Osteoblast (primary cell): ENCODE measurements around the gene SNX21. TPM values are rescaled to one million over a fixed set of nuclear protein-coding genes. Genes with fewer than 3 reads are reported as not detected.

Experiments
- DNase-seq: peaks from one replicate; pipeline ENCODE4 v3.0.0; 2011; ENCODE audit warnings: low spot score, mixed read lengths; ENCODE audit not compliant: insufficient read length; ENCODE audit errors: missing footprints
- H2AFZ ChIP-seq: 2 replicates; pipeline ENCODE4 v1.6.0; 2011; ENCODE audit warnings: mild to moderate bottlenecking, low read length
- H3K27ac ChIP-seq: 2 replicates; pipeline ENCODE4 v1.5.1; 2011; ENCODE audit warnings: mild to moderate bottlenecking, low read depth, low read length, moderate library complexity
- H3K27me3 ChIP-seq: 2 replicates; pipeline ENCODE4 v1.6.0; 2012; ENCODE audit warnings: mild to moderate bottlenecking, control low read depth, inconsistent platforms, low read length, moderate library complexity; ENCODE audit not compliant: insufficient read depth
- H3K36me3 ChIP-seq: 2 replicates; pipeline ENCODE4 v1.5.1; 2011; ENCODE audit warnings: mild to moderate bottlenecking, low read length, control low read depth, moderate library complexity; ENCODE audit not compliant: insufficient read depth
- H3K4me1 ChIP-seq: 2 replicates; pipeline ENCODE4 v1.5.1; 2011; ENCODE audit warnings: mild to moderate bottlenecking, low read length, control low read depth, moderate library complexity; ENCODE audit not compliant: insufficient read depth
- H3K4me2 ChIP-seq: 2 replicates; pipeline ENCODE4 v1.6.0; 2011; ENCODE audit warnings: mild to moderate bottlenecking, low read length; ENCODE audit not compliant: insufficient read depth
- H3K4me3 ChIP-seq: fragments of 200-600 bp; sonication (generic); 3 replicates; pipeline ENCODE4 v1.5.1; 2012; ENCODE audit warnings: mild to moderate bottlenecking, low read length, inconsistent platforms; ENCODE audit not compliant: insufficient read depth
- H3K79me2 ChIP-seq: 2 replicates; pipeline ENCODE4 v1.6.0; 2012; ENCODE audit warnings: mild to moderate bottlenecking, low read length, control low read depth, inconsistent platforms; ENCODE audit not compliant: insufficient read depth
- H3K9me3 ChIP-seq: 2 replicates; pipeline ENCODE4 v1.5.1; 2011; ENCODE audit warnings: low read depth, low read length, control low read depth
- H4K20me1 ChIP-seq: 2 replicates; pipeline ENCODE4 v1.6.0; 2012; ENCODE audit warnings: mild to moderate bottlenecking, low read length, control low read depth; ENCODE audit not compliant: insufficient read depth
- CTCF ChIP-seq: IDR thresholded peaks from 2 replicates; pipeline ENCODE4 v1.5.1; 2011; ENCODE audit warnings: mild to moderate bottlenecking, low read depth, low read length, moderate library complexity; ENCODE audit errors: extremely low read depth
- total RNA-seq: library from RNA; depleted of rRNA; stranded (reverse); fragments of >200 nt; gene quantifications from 2 replicates; pipeline ENCODE4 v1.2.3, GENCODE V29; 2012

The SNX21 gene
- total RNA-seq, 1 donor: 101 TPM

GRCh38 chr20:45883100-45883469, 49.5 kb downstream of the SNX21 start:
- no peak overlapping the region for H3K4me3 ChIP-seq
- H3K4me1 ChIP-seq: peaks cover 19% of the 10 kb centered on the region
- no peaks in the 10 kb centered on the region for H3K27me3 ChIP-seq
- H3K4me2 ChIP-seq: no peak overlapping the region
- H4K20me1 ChIP-seq: peaks cover 6% of the 10 kb centered on the region
- H3K27ac ChIP-seq: no peak overlapping the region
- peaks cover 23% of the 10 kb centered on the region for H3K36me3 ChIP-seq
- no peak for DNase-seq
- peaks cover 25% of the 10 kb centered on the region for H3K79me2 ChIP-seq
- H2AFZ ChIP-seq: no peak overlapping the region
- no peak for TF ChIP-seq CTCF
- H3K9me3 ChIP-seq: no peaks in the 10 kb centered on the region

GRCh38 chr20:45886590-45887345, 53.2 kb downstream of the SNX21 start:
- H3K4me2 ChIP-seq: no peak overlapping the region
- peaks cover 20% of the 10 kb centered on the region for H3K36me3 ChIP-seq
- H3K27ac ChIP-seq: no peak overlapping the region
- peaks cover 25% of the 10 kb centered on the region for H3K79me2 ChIP-seq
- peak; percentile 56 for DNase-seq
- no peaks in the 10 kb centered on the region for H3K27me3 ChIP-seq
- H3K4me1 ChIP-seq: peaks cover 28% of the 10 kb centered on the region
- H4K20me1 ChIP-seq: peaks cover 6% of the 10 kb centered on the region
- no peak overlapping the region for H3K4me3 ChIP-seq
- TF ChIP-seq CTCF: no peak
- H3K9me3 ChIP-seq: no peaks in the 10 kb centered on the region
- no peak overlapping the region for H2AFZ ChIP-seq

DNA sequence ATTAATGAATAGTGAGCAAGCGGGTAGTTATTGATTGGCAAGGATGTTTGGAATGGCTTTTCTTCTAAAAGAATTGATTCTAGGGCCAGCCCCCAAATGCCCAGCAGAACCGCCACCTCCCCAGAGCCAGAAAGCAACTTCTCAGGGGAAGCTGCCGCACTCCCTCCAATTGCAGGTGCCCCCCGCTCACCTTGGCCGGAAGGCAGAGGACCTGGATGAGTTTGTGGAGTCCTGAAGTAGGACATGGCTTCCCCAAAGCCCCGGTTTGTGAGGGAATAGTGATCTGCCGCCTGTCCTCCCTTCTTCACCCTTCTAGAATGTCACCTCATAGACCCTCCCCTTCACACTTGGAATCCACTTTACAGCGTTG, 53.7 kb downstream of the SNX21 start, which contains the start of gene SPATA25:
SPATA25 (minus strand) TSS at position 277 of the 370 bp plus-strand sequence; CDS start at position 245, 32 bp downstream.
- H2AFZ ChIP-seq: no peak within 1 kb of the TSS
- no peak for TF ChIP-seq CTCF
- H3K4me3 ChIP-seq: no peak within 1 kb of the TSS
- peaks cover 34% of the 10 kb centered on the region for H3K4me1 ChIP-seq
- H3K9me3 ChIP-seq: no peaks in the 10 kb centered on the region
- H3K27ac ChIP-seq: no peak within 1 kb of the TSS
- peaks cover 20% of the 10 kb centered on the region for H3K36me3 ChIP-seq
- no peak within 1 kb of the TSS for H3K4me2 ChIP-seq
- H3K27me3 ChIP-seq: no peaks in the 10 kb centered on the region
- peaks cover 27% of the 10 kb centered on the region for H3K79me2 ChIP-seq
- H4K20me1 ChIP-seq: peaks cover 10% of the 10 kb centered on the region
- peak; percentile 42 for DNase-seq

- Histone ChIP-seq H3K4me2 (no peak overlapping the region), H2AFZ (no peak overlapping the region), H4K20me1 (peaks cover 20% of the 10 kb centered on the region), H3K4me1 (peaks cover 38% of the 10 kb centered on the region), H3K4me3 (no peak overlapping the region), H3K27ac (no peak overlapping the region), H3K79me2 (peaks cover 24% of the 10 kb centered on the region), H3K36me3 (peaks cover 18% of the 10 kb centered on the region), H3K9me3 (no peaks in the 10 kb centered on the region), H3K27me3 (no peaks in the 10 kb centered on the region)
- no peak for TF ChIP-seq CTCF
- peak; percentile 71 for DNase-seq
Observed at GRCh38 chr20:45888681-45889080, 55.1 kb downstream of the SNX21 start.
